Measurements from ENCODE around the gene CILP.

- no peak for TF ChIP-seq CTCF (IDR thresholded peaks at IDR 0.05)
- no peak for TF ChIP-seq POLR2AphosphoS5 (IDR thresholded peaks at IDR 0.05; ENCODE audit: low read depth, low read length)
- no peak for TF ChIP-seq REST (IDR thresholded peaks at IDR 0.05; ENCODE audit: insufficient read depth in 1 of 2, low read depth in 2 of 2, low read length in 1 of 2)
- no peak for TF ChIP-seq TCF7L2 (IDR thresholded peaks at IDR 0.05; ENCODE audit: low read depth, low read length)
- TF ChIP-seq SIN3A (IDR thresholded peaks at IDR 0.05; ENCODE audit: borderline replicate concordance, insufficient read depth, low read depth, low read length), result no peak
Observed at GRCh38 chr15:65206750-65207149, 4.5 kb downstream of the CILP start.
